Kidney (tissue), 14 donors: ENCODE measurements around the gene TBL1XR1. TPM values are rescaled to one million over a fixed set of nuclear protein-coding genes. Genes with fewer than 3 reads are reported as not detected.

Experiments used
- DNase-seq, 5 donors: peaks; one replicate each; pipeline ENCODE4 v3.0.0-alpha.2; 2013 to 2020
- FAIRE-seq: peaks from 2 replicates; lab custom pipeline; 2012; peaks lifted over from hg19 to GRCh38; lab: Jason Lieb, UNC
- H3K27ac ChIP-seq, 2 donors: one replicate each; pipeline ENCODE4 v1.7.0; 2013; ENCODE audit warnings: low read depth in 2 of 2, low read length in 2 of 2, inconsistent platforms in 1 of 2
- H3K27me3 ChIP-seq: one replicate; pipeline ENCODE4 v1.7.1; 2013; ENCODE audit warnings: low read length, inconsistent platforms; ENCODE audit not compliant: control insufficient read depth, insufficient read depth
- H3K36me3 ChIP-seq, 3 donors: one replicate each; pipeline versions ENCODE4 v1.7.0 to v1.7.1; 2013; ENCODE audit warnings: low read length in 3 of 3, control low read depth in 1 of 3, inconsistent platforms in 1 of 3; ENCODE audit not compliant: insufficient read depth in 3 of 3, control insufficient read depth in 2 of 3
- H3K4me1 ChIP-seq, 3 donors: one replicate each; pipeline versions ENCODE4 v1.7.0 to v1.7.1; 2013; ENCODE audit warnings: low read length in 3 of 3, inconsistent platforms in 1 of 3, low read depth in 1 of 3; ENCODE audit not compliant: control insufficient read depth in 2 of 3, insufficient read depth in 2 of 3
- H3K4me3 ChIP-seq, 3 donors: one replicate each; pipeline versions ENCODE4 v1.7.0 to v1.8.1; 2013; ENCODE audit warnings: low read length in 3 of 3, control low read depth in 1 of 3, inconsistent platforms in 1 of 3
- H3K9ac ChIP-seq, 3 donors: one replicate each; pipeline versions ENCODE4 v1.7.0 to v1.7.1; 2013; ENCODE audit warnings: low read length in 3 of 3, control low read depth in 1 of 3, inconsistent platforms in 1 of 3
- H3K9me3 ChIP-seq, 3 donors: one replicate each; pipeline versions ENCODE4 v1.7.0 to v1.7.1; 2013; ENCODE audit warnings: low read length in 3 of 3, control low read depth in 1 of 3, inconsistent platforms in 1 of 3; ENCODE audit not compliant: control insufficient read depth in 2 of 3, insufficient read depth in 1 of 3
- CTCF ChIP-seq: IDR thresholded peaks from 3 replicates; pipeline ENCODE4 v1.5.1; 2012; ENCODE audit warnings: mild to moderate bottlenecking, moderate library complexity, borderline replicate concordance; ENCODE audit not compliant: insufficient read depth; ENCODE audit errors: extremely low read depth
- intact Hi-C: fragments of 100-400 bp; cut with DNase I; formaldehyde crosslinking; loops from one replicate; pipeline ENCODE4 v1.11.1; 2022
- polyA plus RNA-seq: library from polyadenylated mRNA; stranded (reverse); fragments of 350-450 nt; fragmentation: Illumina TruSeq; extraction: RNeasy Lipid Tissue Mini Kit (QIAGEN cat#74804); gene quantifications from one replicate; pipeline ENCODE4 v1.2.3, GENCODE V29; 2014; ENCODE audit warnings: low read depth, low replicate concordance; ENCODE audit not compliant: insufficient read depth
- total RNA-seq: library from RNA; stranded (reverse); fragmentation: NEBNext Ultra II Directional; extraction: Animal tissue kit (Norgen Biotek cat#: 25700); gene quantifications from one replicate; pipeline ENCODE4 v1.2.1, GENCODE V29; 2021
- donor health status: control.
- donor health status: control.
- donor health status: control.
- donor health status: control.
- donor health status: control.
- donor health status: DM: yes; HTN: yes; CAD: no.
- donor health status: Normal renal cell carcinoma (clear cell type).

The TBL1XR1 gene
- total and polyA plus RNA-seq, 2 donors from 2014 or later, result 31.3 to 205 TPM

- no peak overlapping the region for H3K4me3 ChIP-seq
- H3K27me3 ChIP-seq, result no peaks in the 10 kb centered on the region
- intact Hi-C loops, result no loop called here
- no peak overlapping the region for H3K9ac ChIP-seq
- H3K27ac ChIP-seq, result no peak overlapping the region
- H3K36me3 ChIP-seq, result no peaks in the 10 kb centered on the region
- no peak for TF ChIP-seq CTCF
- H3K9me3 ChIP-seq, result no peaks in the 10 kb centered on the region
- peaks cover 0 to 3% (median 3%) of the 10 kb centered on the region in 3 donors for H3K4me1 ChIP-seq
- DNase-seq, result peak in 3 of 5 donors; percentile 26 to 60 (median 55)
- no peak for FAIRE-seq
These were observed 65.2 kb downstream of the TBL1XR1 start for GRCh38 chr3:177131927-177132636.

- TF ChIP-seq CTCF, result no peak
- Histone ChIP-seq H3K4me1 (peaks cover 0 to 6% (median 6%) of the 10 kb centered on the region in 3 donors), H3K9ac (no peak overlapping the region), H3K36me3 (no peaks in the 10 kb centered on the region), H3K27ac (no peak overlapping the region), H3K27me3 (no peaks in the 10 kb centered on the region), H3K4me3 (no peak overlapping the region), H3K9me3 (no peaks in the 10 kb centered on the region)
- FAIRE-seq (no peak), DNase-seq (no peak)
- intact Hi-C loops, result no loop called here
These were observed 70.3 kb downstream of the TBL1XR1 start for GRCh38 chr3:177127008-177127407.

DNA sequence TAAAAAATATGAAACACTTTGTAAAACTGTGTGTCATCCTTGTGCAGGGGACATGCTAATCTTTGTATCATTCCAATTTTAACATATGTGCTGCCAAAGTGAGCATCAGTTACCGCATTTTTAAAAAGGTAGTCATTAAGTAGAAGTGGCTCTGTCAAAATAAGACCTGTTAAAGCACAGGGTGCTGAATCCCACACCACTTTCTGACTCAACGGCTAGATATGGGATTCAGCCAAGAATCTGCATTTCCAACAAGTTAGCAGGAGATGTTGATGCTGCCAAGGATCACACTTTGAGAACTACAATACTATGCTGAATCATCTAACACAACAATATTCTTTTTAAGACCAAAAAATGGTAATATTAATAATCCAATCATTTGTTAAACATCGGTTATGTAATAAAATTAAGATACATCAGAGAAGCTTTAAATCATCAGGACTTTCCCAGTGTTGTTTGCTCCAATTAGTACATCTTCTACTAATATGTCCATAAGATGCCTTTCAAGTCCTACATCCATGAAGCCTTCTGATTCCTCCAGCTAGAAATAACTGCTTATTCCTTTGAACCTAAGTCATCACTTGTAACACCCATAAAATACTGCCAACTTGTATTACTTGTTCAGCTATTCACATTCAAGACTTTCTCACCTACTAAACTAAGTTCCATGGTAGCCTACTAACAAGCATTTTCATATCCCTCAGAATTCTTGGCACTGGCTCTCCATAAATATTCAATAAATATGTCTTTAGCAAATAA, 71.1 kb downstream of the TBL1XR1 start:
- peaks cover 0 to 6% (median 6%) of the 10 kb centered on the region in 3 donors for H3K4me1 ChIP-seq
- TF ChIP-seq CTCF, result no peak

More for the DNA sequence above, 71.1 kb downstream of the TBL1XR1 start:
- H3K9ac ChIP-seq, result no peak overlapping the region
- no peak overlapping the region for H3K4me3 ChIP-seq
- intact Hi-C loops, result no loop called here
- H3K27ac ChIP-seq, result no peak overlapping the region
- H3K36me3 ChIP-seq, result no peaks in the 10 kb centered on the region
- no peaks in the 10 kb centered on the region for H3K27me3 ChIP-seq
- FAIRE-seq (no peak), DNase-seq (no peak)
- no peaks in the 10 kb centered on the region for H3K9me3 ChIP-seq
